DND-41 (cell line): ENCODE data around the gene LRRC28.

ENCODE experiments used
- CTCF ChIP-seq: IDR thresholded peaks from 2 replicates; pipeline ENCODE4 v1.5.1; 2012; ENCODE audit warnings: borderline replicate concordance, low read length, moderate library complexity, mild to moderate bottlenecking; ENCODE audit not compliant: poor library complexity, severe bottlenecking; ENCODE audit errors: extremely low read depth
- EZH2 ChIP-seq: IDR thresholded peaks from 3 replicates; pipeline ENCODE4 v1.6.1; 2012; ENCODE audit warnings: borderline replicate concordance, low read depth, mild to moderate bottlenecking, moderate library complexity, low read length, inconsistent platforms; ENCODE audit not compliant: severe bottlenecking

GRCh38 chr15:99359769-99360168, 108.5 kb downstream of the LRRC28 start:
- no peak for TF ChIP-seq CTCF
- no peak for TF ChIP-seq EZH2
